IMR-90 (cell line): ENCODE results near the gene ARHGEF3. TPM values are rescaled to one million over a fixed set of nuclear protein-coding genes. Genes with fewer than 3 reads are reported as not detected.

ENCODE experiments used
- ATAC-seq: fragments of 200-7000 bp; cut with Tn5 transposase; 2 replicates; pipeline ENCODE4 v1.9.1; 2020; ENCODE audit warnings: low read depth, mild to moderate bottlenecking, moderate library complexity
- BruUV-seq: library from RNA; stranded (reverse); fragments of 400-500 nt; replicated peaks from 2 replicates; lab custom pipeline; 2021; lab: Mats Ljungman, UMichigan
- CTCF ChIA-PET: fragments of 300-600 bp; formaldehyde crosslinking; extraction: SDS; loops from one replicate; lab custom pipeline; 2021; ENCODE audit warnings: antibody characterized with exemption; lab: Yijun Ruan, JAX
- POLR2A ChIA-PET: fragments of 300-600 bp; sonication (Branson Sonifier 250); formaldehyde crosslinking; loops from one replicate; lab custom pipeline; 2022; ENCODE audit warnings: antibody characterized with exemption; ENCODE audit not compliant: unreplicated experiment; lab: Charles Lee
- DNase-seq: peaks from one replicate; pipeline ENCODE4 v3.0.0; 2013
- H2AFZ ChIP-seq: replicated peaks from 2 replicates; pipeline ENCODE3; 2013; ENCODE audit warnings: low read length, mild to moderate bottlenecking; ENCODE audit not compliant: poor library complexity
- H2AK5ac ChIP-seq: 2 replicates; pipeline ENCODE4 v1.6.1; 2013; ENCODE audit warnings: low read depth, low read length, inconsistent platforms
- H2AK9ac ChIP-seq: replicated peaks from 2 replicates; pipeline ENCODE3; 2013; ENCODE audit warnings: mild to moderate bottlenecking, low read depth, low read length, moderate library complexity; ENCODE audit not compliant: poor library complexity
- H2BK120ac ChIP-seq: 2 replicates; pipeline ENCODE4 v1.6.1; 2013; ENCODE audit warnings: low read depth, low read length, inconsistent platforms
- H2BK15ac ChIP-seq: 3 replicates; pipeline ENCODE4 v1.6.1; 2013; ENCODE audit warnings: low read depth, low read length, inconsistent platforms
- H2BK20ac ChIP-seq: 2 replicates; pipeline ENCODE4 v1.6.1; 2013; ENCODE audit warnings: low read depth, mild to moderate bottlenecking, inconsistent platforms, low read length, moderate library complexity
- H2BK5ac ChIP-seq: 2 replicates; pipeline ENCODE4 v1.6.1; 2013; ENCODE audit warnings: mild to moderate bottlenecking, low read depth, low read length, inconsistent platforms; ENCODE audit not compliant: poor library complexity, severe bottlenecking
- H3K14ac ChIP-seq: replicated peaks from 2 replicates; pipeline ENCODE4 v1.6.1; 2013; ENCODE audit warnings: low read depth, low read length, inconsistent platforms
- H3K18ac ChIP-seq: 2 replicates; pipeline ENCODE4 v1.6.1; 2013; ENCODE audit warnings: low read depth, low read length, control low read depth
- H3K23ac ChIP-seq: 2 replicates; pipeline ENCODE4 v1.6.1; 2013; ENCODE audit warnings: low read depth, low read length, inconsistent platforms
- H3K27ac ChIP-seq: 2 replicates; pipeline ENCODE4 v1.5.1; 2013; ENCODE audit warnings: mild to moderate bottlenecking, control low read depth, low read length; ENCODE audit not compliant: insufficient read depth
- H3K27me3 ChIP-seq: 2 replicates; pipeline ENCODE4 v1.6.1; 2013; ENCODE audit warnings: low read length; ENCODE audit not compliant: control insufficient read depth, insufficient read depth
- H3K36me3 ChIP-seq: 2 replicates; pipeline ENCODE4 v1.6.1; 2013; ENCODE audit warnings: low read length, mixed read lengths; ENCODE audit not compliant: control insufficient read depth, insufficient read depth
- H3K4ac ChIP-seq: 2 replicates; pipeline ENCODE4 v1.6.1; 2013; ENCODE audit warnings: low read depth, low read length, inconsistent platforms
- H3K4me1 ChIP-seq: 2 replicates; pipeline ENCODE4 v1.6.1; 2013; ENCODE audit warnings: low read length, mixed read lengths; ENCODE audit not compliant: control insufficient read depth, insufficient read depth
- H3K4me2 ChIP-seq: 2 replicates; pipeline ENCODE4 v1.6.1; 2013; ENCODE audit warnings: low read depth, mild to moderate bottlenecking, control low read depth, low read length, moderate library complexity
- H3K4me3 ChIP-seq: 2 replicates; pipeline ENCODE4 v1.5.1; 2013; ENCODE audit warnings: low read depth, mild to moderate bottlenecking, control low read depth, low read length, moderate library complexity; ENCODE audit not compliant: insufficient read depth
- H3K56ac ChIP-seq: 2 replicates; pipeline ENCODE4 v1.6.1; 2013; ENCODE audit warnings: low read length, inconsistent platforms; ENCODE audit not compliant: insufficient read depth; ENCODE audit errors: extremely low read depth
- H3K79me1 ChIP-seq, 2 experiments: 2 replicates each; pipeline ENCODE4 v1.6.1; 2013; ENCODE audit warnings: low read length in 2 of 2, inconsistent platforms in 1 of 2, low read depth in 1 of 2
- H3K9ac ChIP-seq: 2 replicates; pipeline ENCODE4 v1.6.1; 2013; ENCODE audit warnings: low read depth, low read length, control low read depth
- H3K9me1 ChIP-seq: 2 replicates; pipeline ENCODE4 v1.6.1; 2013; ENCODE audit warnings: low read length, inconsistent platforms; ENCODE audit not compliant: insufficient read depth
- H3K9me3 ChIP-seq: 2 replicates; pipeline ENCODE4 v1.6.1; 2013; ENCODE audit warnings: low read length; ENCODE audit not compliant: control insufficient read depth, insufficient read depth
- H4K20me1 ChIP-seq: 2 replicates; pipeline ENCODE4 v1.6.1; 2013; ENCODE audit warnings: low read length, inconsistent platforms; ENCODE audit not compliant: insufficient read depth
- H4K5ac ChIP-seq: 2 replicates; pipeline ENCODE4 v1.6.1; 2013; ENCODE audit warnings: mild to moderate bottlenecking, low read depth, low read length, control low read depth
- H4K8ac ChIP-seq, 2 experiments: 2 replicates each; pipeline ENCODE4 v1.6.1; 2013; ENCODE audit warnings: low read depth in 2 of 2, low read length in 2 of 2, control low read depth in 1 of 2, inconsistent platforms in 1 of 2
- H4K91ac ChIP-seq: 2 replicates; pipeline ENCODE4 v1.6.1; 2013; ENCODE audit warnings: low read depth, low read length, inconsistent platforms; ENCODE audit not compliant: insufficient read depth
- CTCF ChIP-seq: conservative IDR thresholded peaks from 2 replicates; pipeline ENCODE4 v1.5.1; 2012; ENCODE audit warnings: mild to moderate bottlenecking, low read depth, low read length, improper control_type of control experiment
- POLR2A ChIP-seq: IDR thresholded peaks from 2 replicates; pipeline ENCODE4 v1.6.1; 2012; ENCODE audit warnings: mild to moderate bottlenecking, low read depth, low read length
- RFX5 ChIP-seq: IDR thresholded peaks from 2 replicates; pipeline ENCODE4 v1.8.0; 2012; ENCODE audit warnings: low read depth, mild to moderate bottlenecking, low read length, moderate library complexity
- SMC3 ChIP-seq: fragments of 150-350 bp; IDR thresholded peaks from 2 replicates; pipeline ENCODE4 v1.6.1; 2016; ENCODE audit warnings: low read depth, mild to moderate bottlenecking, antibody characterized with exemption, low read length, moderate library complexity
- dilution Hi-C: fragments of 300-500 bp; cut with HindIII; formaldehyde crosslinking; loops from one replicate; pipeline ENCODE4 v1.14.3; 2018; ENCODE audit warnings: low sequenced_read_pairs; ENCODE audit not compliant: unreplicated experiment
- in situ Hi-C: fragments of 300-500 bp; cut with MboI; formaldehyde crosslinking; loops from 3 replicates; pipeline ENCODE4 v1.14.3; 2019; ENCODE audit warnings: low sequenced_read_pairs, inconsistent platforms, mixed read lengths
- intact Hi-C: fragments of 100-400 bp; cut with micrococcal nuclease; formaldehyde crosslinking; loops from 2 replicates; pipeline ENCODE4 v1.10.0; 2022
- polyA plus RNA-seq, 3 experiments: library from polyadenylated mRNA; depleted of rRNA; stranded (reverse); fragments of >200 nt; gene quantifications; 2 replicates each; pipeline ENCODE4 v1.2.3, GENCODE V29; 2012; ENCODE audit warnings: low replicate concordance in 1 of 3
- total RNA-seq: library from RNA; depleted of rRNA; stranded (reverse); fragments of >200 nt; gene quantifications from 2 replicates; pipeline ENCODE4 v1.2.3, GENCODE V29; 2012
- TF ChIP-seq, protein P1 (sequence below): fragments of 150-350 bp; IDR thresholded peaks from 2 replicates; pipeline ENCODE4 v1.6.1; 2017; ENCODE audit warnings: mild to moderate bottlenecking, antibody characterized with exemption, low read length, low read depth

ARHGEF3 gene
- total and polyA plus RNA-seq, 2 of the 4 experiments (the other 2 are of a cell fraction): 2.1 to 2.3 TPM

DNA sequence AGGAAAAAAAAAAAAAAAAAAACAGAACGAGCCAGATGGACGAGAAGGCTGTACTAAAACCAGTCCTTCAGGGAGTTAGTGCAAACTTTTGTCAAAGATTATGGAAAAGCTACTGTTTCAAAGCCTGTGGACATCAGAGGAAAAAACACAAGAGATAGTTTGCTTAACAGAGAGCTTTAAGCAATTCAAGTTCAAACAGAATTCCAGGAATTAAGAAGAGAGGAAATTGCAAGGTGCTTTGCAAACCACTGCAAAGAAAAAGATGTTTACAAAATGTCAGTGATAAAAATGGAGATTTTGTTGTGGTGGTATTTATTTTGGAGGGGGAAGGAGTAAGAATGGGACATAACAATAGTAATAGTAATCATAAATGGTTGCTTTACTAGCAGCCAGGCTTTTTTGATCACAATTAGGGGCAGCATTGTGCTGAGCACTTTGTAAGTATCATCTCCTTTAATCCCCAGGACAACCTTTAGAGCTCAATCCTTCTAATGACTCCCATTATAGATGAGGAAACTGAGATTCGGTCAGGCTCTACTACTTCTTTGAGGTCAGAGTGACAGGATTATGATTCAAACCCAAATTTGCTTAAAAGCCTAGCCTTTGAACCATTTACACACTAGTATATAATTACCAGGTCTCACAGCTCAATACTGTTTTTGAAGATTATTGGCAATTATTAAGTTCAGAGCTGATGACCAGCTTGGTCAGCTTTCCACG lies 22.4 kb upstream of the ARHGEF3 start (continued):
- no peak for TF ChIP-seq POLR2A

- no peak overlapping the region for H2BK15ac ChIP-seq
- intact Hi-C loops: no loop called here
- no peak overlapping the region for H3K27ac ChIP-seq
- H4K91ac ChIP-seq: no peak overlapping the region
- H3K9me1 ChIP-seq: peaks cover 3% of the 10 kb centered on the region; the same call in 1 of the 2 replicates
- no peak overlapping the region for H4K5ac ChIP-seq
- TF ChIP-seq RFX5 (no peak), CTCF (no peak), SMC3 (no peak)
- TF ChIP-seq, protein P1, sequence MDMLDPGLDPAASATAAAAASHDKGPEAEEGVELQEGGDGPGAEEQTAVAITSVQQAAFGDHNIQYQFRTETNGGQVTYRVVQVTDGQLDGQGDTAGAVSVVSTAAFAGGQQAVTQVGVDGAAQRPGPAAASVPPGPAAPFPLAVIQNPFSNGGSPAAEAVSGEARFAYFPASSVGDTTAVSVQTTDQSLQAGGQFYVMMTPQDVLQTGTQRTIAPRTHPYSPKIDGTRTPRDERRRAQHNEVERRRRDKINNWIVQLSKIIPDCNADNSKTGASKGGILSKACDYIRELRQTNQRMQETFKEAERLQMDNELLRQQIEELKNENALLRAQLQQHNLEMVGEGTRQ: no peak
- no peaks in the 10 kb centered on the region for H3K9me3 ChIP-seq
- H3K56ac ChIP-seq: no peak overlapping the region
- H3K79me1 ChIP-seq: no peaks in the 10 kb centered on the region
- H3K14ac ChIP-seq: no peak overlapping the region
- no peak overlapping the region for H2BK20ac ChIP-seq
- H2AK5ac ChIP-seq: no peak overlapping the region
- H3K4me3 ChIP-seq: no peak overlapping the region
- H3K18ac ChIP-seq: no peak overlapping the region
- no peak overlapping the region for H3K4ac ChIP-seq
- H3K9ac ChIP-seq: no peak overlapping the region
- ChIA-PET CTCF (interaction anchor here (0.7 kb wide), 1 partner anchor 8 kb away, joined by 4 read pairs; no protein-coding TSS in a partner anchor), POLR2A (no interaction called here)
- DNase-seq (no peak), ATAC-seq (no peak)
- H2BK120ac ChIP-seq: no peak overlapping the region
- no peak overlapping the region for H2BK5ac ChIP-seq
- H4K8ac ChIP-seq: no peak overlapping the region
- peaks cover 2% of the 10 kb centered on the region; the same call in 1 of the 2 replicates for H3K27me3 ChIP-seq
- H2AFZ ChIP-seq: no peak overlapping the region
- in situ Hi-C loops: no loop called here
- H3K23ac ChIP-seq: no peak overlapping the region
- H2AK9ac ChIP-seq: no peak overlapping the region
- dilution Hi-C loops: no loop called here
- no TSS peak for BruUV-seq
- H3K4me1 ChIP-seq: no peaks in the 10 kb centered on the region; the same call in 1 of the 2 replicates
- no peaks in the 10 kb centered on the region for H3K36me3 ChIP-seq
- H4K20me1 ChIP-seq: no peaks in the 10 kb centered on the region
- no peak overlapping the region for H3K4me2 ChIP-seq
Measured at GRCh38 chr3:56823421-56823926, 21.7 kb upstream of the ARHGEF3 start.
